Measurements from ENCODE around the gene RHOT2. TPM values are rescaled to one million over a fixed set of nuclear protein-coding genes. Genes with fewer than 3 reads are reported as not detected.
A peak's percentile ranks its signal among the peaks of the same experiment; 100 is the strongest.

Gene RHOT2
- total and polyA plus RNA-seq, 2 donors (not counting 3 experiments of a cell fraction or from before 2014, with no cell fraction given) = 106 to 139 TPM

DNA sequence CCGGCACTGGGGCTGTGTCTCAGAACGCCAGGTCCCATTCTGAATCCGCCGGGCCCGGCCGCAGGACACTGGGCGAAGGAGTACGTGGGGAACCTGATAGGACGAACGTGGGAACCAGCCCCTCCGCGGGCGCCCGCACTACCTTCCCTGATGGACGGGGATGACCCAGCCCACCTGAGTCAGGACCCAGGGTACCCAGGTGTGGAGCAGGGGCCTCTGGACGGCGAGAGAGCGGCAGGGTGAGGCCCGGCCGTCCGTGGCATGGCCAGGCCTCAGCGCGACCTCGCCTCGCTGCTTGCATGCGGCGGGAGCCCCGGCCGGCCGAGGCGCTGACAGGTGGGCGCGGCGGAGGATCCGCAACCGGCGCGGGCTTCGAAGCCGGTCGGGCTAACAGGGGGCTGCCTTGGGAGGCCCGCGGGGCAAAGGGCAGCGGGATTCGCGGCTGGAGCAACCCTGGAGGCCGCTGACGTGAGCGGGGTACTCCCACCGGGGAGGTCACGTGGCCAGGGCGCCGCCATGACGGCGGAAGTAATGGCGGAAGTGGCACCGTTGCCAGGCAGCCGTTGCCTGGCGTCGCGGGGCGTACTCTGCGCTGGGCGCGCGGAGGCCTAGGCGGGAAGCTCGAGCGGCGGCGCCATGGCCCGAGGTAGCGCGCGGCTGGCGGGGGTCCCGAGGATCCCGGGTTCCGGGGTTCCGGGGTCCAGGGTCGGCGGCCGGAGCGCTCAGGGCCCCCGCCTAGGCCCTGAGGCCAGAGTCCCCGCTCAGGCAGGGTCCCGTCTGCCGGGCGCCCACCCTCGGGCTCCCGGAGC, 18.9 kb upstream of the RHOT2 start, which contains the start of gene WDR90:
Gene WDR90 (plus strand): TSS at position 585 of the 809 bp plus-strand sequence. CDS start 52 bp downstream, at position 637.
- Histone ChIP-seq H3K36me3 (ENCODE audit: control insufficient read depth in 2 of 2, extremely low read depth in 1 of 2, insufficient read depth in 2 of 2, low read length in 2 of 2) (peaks cover 0 to 2% of the 10 kb centered on the region in 2 experiments), H2AFZ (ENCODE audit: low read depth, low read length) (peak within 1 kb of the TSS; percentile 79), H3K27me3 (ENCODE audit: control insufficient read depth in 2 of 2, insufficient read depth in 2 of 2, low read length in 2 of 2) (no peaks in the 10 kb centered on the region), H3K9ac (replicated peaks; ENCODE audit: extremely low read depth, insufficient read depth, low read length) (peak within 1 kb of the TSS; percentile 65), H3K4me3 (replicated peaks in 1 of 3; ENCODE audit: insufficient read depth in 1 of 3, low read depth in 1 of 3, low read length in 3 of 3) (peak within 1 kb of the TSS; percentile 13 to 57 (median 55)), H3K79me2 (ENCODE audit: control insufficient read depth, insufficient read depth, low read length) (no peaks in the 10 kb centered on the region), H3K9me1 (replicated peaks; ENCODE audit: control insufficient read depth, extremely low read depth, insufficient read depth, low read length) (no peaks in the 10 kb centered on the region), H4K20me1 (replicated peaks; ENCODE audit: control insufficient read depth, extremely low read depth, insufficient read depth, low read length) (no peaks in the 10 kb centered on the region), H3K27ac (ENCODE audit: insufficient read depth, low read depth, low read length) (peak within 1 kb of the TSS; percentile 69), H3K4me1 (ENCODE audit: control insufficient read depth, extremely low read depth, insufficient read depth, low read length) (peaks cover 8% of the 10 kb centered on the region), H3K4me2 (ENCODE audit: insufficient read depth, low read length) (peak within 1 kb of the TSS; percentile 75), H3K9me3 (replicated peaks; ENCODE audit: control insufficient read depth, insufficient read depth, low read length) (no peaks in the 10 kb centered on the region)
- POLR2A ChIA-PET = interaction anchor here (0.9 to 1.3 kb wide), 2 partner anchors 12 kb away, joined by 3 to 4 read pairs; partner anchors contain the start of gene METTL26
- intact Hi-C loops (cut with micrococcal nuclease) (loop anchor here (1.0 kb wide), 2 partner anchors 11 to 12 kb away; no protein-coding TSS in a partner anchor), dilution Hi-C loops (cut with MboI; ENCODE audit: extremely low pct_ligation_motif_present, low sequenced_read_pairs) (no loop called here)
- TSS peak; percentile 77 for BruUV-seq (replicated peaks)
- peak; percentile 89 for DNase-seq (ENCODE audit: low read depth, low spot score)
- TF ChIP-seq, protein P1, sequence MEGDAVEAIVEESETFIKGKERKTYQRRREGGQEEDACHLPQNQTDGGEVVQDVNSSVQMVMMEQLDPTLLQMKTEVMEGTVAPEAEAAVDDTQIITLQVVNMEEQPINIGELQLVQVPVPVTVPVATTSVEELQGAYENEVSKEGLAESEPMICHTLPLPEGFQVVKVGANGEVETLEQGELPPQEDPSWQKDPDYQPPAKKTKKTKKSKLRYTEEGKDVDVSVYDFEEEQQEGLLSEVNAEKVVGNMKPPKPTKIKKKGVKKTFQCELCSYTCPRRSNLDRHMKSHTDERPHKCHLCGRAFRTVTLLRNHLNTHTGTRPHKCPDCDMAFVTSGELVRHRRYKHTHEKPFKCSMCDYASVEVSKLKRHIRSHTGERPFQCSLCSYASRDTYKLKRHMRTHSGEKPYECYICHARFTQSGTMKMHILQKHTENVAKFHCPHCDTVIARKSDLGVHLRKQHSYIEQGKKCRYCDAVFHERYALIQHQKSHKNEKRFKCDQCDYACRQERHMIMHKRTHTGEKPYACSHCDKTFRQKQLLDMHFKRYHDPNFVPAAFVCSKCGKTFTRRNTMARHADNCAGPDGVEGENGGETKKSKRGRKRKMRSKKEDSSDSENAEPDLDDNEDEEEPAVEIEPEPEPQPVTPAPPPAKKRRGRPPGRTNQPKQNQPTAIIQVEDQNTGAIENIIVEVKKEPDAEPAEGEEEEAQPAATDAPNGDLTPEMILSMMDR (IDR thresholded peaks at IDR 0.05; ENCODE audit: extremely low read depth in 1 of 2, insufficient read depth in 1 of 2, low read depth in 1 of 2, low read length in 2 of 2) = no peak
- TF ChIP-seq, protein P2, sequence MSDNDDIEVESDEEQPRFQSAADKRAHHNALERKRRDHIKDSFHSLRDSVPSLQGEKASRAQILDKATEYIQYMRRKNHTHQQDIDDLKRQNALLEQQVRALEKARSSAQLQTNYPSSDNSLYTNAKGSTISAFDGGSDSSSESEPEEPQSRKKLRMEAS (IDR thresholded peaks at IDR 0.05; ENCODE audit: insufficient read depth, insufficient read length) = peak; percentile 97
- TF ChIP-seq EZH2 (IDR thresholded peaks at IDR 0.05; ENCODE audit: borderline replicate concordance, low read depth, low read length, severe bottlenecking) = no peak
- TF ChIP-seq MYC (IDR thresholded peaks at IDR 0.05; ENCODE audit: low read depth, low read length) = peak; percentile 64
- TF ChIP-seq GATA2 (IDR thresholded peaks at IDR 0.05; ENCODE audit: insufficient read depth, insufficient read length, low read depth, low read length) = no peak
- TF ChIP-seq FOS (IDR thresholded peaks at IDR 0.05; ENCODE audit: borderline replicate concordance, insufficient read depth, low read length) = no peak
- TF ChIP-seq POLR2A (IDR thresholded peaks at IDR 0.05; ENCODE audit: low read depth, low read length) = peak; percentile 61
- peak; percentile 75 for TF ChIP-seq POLR2AphosphoS5 (IDR thresholded peaks at IDR 0.05; ENCODE audit: insufficient read depth, low read depth, low read length)
- TF ChIP-seq JUN (IDR thresholded peaks at IDR 0.05; ENCODE audit: borderline replicate concordance, insufficient read depth, insufficient read length, low read depth) = no peak
- peak; percentile 96 for FAIRE-seq
- CTCF ChIA-PET = interaction anchor here (0.8 to 1.8 kb wide), 6 partner anchors 8 to 72 kb away, joined by 3 to 11 read pairs (median 4); partner anchors contain the start of genes METTL26 and RAB40C

All from endothelial cell of umbilical vein (primary cell).